GM18517 (cell line): ENCODE measurements around the gene PHETA1.

Source experiments
- ATAC-seq: cut with Tn5 transposase; IDR thresholded peaks from one replicate; pipeline ENCODE4 v1.9.1; 2021; ENCODE audit warnings: mild to moderate bottlenecking, moderate library complexity; ENCODE audit not compliant: unreplicated experiment

The PHETA1 gene, protein sequence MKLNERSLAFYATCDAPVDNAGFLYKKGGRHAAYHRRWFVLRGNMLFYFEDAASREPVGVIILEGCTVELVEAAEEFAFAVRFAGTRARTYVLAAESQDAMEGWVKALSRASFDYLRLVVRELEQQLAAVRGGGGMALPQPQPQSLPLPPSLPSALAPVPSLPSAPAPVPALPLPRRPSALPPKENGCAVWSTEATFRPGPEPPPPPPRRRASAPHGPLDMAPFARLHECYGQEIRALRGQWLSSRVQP

GRCh38 chr12:111368788-111369495 is at the start of gene PHETA1:
TSS of gene PHETA1 (minus strand) at chr12:111369095. CDS start at chr12:111363427, 5,668 bp downstream.
- no peak for ATAC-seq

DNA sequence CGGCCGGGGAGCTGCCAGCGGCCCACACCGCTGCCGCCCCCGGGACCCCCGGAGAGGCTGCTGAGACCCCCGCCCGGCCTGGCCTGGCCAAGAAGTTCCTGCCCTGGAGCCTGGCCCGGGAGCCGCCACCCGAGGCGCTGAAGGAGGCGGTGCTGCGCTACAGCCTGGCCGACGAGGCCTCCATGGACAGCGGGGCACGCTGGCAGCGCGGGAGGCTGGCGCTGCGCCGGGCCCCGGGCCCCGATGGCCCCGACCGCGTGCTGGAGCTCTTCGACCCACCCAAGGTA is 49.6 kb upstream of the PHETA1 start:
- no peak for ATAC-seq

DNA sequence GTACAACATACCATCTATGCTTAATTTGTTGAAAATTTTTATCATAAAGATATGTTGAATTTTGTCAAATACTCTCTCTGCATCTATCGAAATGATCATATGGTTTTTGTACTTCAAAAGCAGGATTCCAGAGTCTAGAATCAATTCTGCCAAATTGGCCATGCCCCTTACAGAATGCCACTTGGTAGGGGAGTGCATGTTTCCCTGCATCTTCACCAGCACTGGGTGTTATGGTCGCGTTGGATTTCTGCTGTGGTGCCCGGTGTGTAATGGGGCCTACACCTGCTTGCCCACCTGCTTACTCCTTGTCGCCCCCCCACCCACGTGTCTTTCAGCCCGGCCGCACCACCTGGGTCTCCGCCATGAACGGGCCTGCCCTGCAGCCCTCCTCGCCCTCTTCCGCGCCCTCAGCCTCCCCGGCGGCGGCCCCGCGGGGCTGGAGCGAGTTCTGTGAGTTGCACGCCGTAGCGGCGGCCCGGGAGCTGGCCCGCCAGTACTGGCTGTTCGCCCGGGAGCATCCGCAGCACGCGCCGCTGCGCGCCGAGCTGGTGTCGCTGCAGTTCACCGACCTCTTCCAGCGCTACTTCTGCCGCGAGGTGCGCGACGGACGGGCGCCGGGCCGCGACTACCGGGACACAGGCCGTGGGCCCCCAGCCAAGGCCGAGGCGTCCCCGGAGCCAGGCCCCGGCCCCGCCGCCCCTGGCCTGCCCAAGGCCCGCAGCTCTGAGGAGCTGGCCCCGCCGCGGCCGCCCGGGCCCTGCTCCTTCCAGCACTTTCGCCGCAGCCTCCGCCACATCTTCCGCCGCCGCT is 49.1 kb upstream of the PHETA1 start:
- ATAC-seq = no peak

DNA sequence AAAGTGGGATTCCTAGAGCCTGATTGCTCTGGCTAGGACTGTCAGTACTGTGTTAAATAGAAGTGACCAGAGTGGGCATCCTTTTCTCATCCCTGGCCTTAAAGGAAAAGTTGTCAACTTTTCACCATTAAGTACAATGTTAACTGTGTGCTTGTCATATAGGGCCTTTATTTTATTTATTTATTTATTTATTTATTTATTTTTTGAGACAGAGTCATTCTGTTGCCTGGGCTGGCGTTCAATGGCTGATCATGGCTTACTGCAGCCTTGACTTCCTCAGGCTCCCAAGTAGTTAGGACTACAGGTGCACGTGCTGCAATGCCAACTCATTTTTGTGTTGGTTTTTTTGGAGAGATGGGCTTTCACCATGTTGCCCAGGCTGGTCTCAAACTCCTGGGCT is 48.4 kb upstream of the PHETA1 start:
- ATAC-seq = no peak

DNA sequence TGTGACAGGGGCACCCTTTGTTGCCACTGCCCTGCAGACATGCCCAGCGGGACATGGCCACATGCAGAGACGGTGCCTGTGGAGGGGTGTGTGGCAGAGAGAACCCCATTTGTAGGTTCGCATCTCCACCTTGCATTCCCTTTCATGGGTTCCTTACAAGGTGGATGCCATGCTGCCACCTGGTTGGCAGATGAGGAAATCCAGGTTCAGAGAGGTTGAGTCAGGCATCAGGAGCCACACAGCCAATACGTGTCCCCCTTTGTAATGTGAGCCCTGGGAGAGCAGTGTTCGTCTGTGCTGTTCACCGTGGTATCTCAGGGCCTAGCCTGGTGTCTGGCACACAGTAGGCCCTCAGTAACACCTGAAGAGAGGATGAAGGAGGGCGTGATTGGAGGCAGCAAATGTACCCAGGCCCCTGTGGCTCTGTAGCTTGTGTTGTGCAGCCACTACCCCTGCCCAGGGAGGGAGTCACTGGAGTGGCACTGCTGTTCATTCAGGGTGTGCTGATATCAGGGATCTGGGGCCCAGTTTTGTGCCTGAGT is 45.9 kb upstream of the PHETA1 start:
- ATAC-seq = no peak

DNA sequence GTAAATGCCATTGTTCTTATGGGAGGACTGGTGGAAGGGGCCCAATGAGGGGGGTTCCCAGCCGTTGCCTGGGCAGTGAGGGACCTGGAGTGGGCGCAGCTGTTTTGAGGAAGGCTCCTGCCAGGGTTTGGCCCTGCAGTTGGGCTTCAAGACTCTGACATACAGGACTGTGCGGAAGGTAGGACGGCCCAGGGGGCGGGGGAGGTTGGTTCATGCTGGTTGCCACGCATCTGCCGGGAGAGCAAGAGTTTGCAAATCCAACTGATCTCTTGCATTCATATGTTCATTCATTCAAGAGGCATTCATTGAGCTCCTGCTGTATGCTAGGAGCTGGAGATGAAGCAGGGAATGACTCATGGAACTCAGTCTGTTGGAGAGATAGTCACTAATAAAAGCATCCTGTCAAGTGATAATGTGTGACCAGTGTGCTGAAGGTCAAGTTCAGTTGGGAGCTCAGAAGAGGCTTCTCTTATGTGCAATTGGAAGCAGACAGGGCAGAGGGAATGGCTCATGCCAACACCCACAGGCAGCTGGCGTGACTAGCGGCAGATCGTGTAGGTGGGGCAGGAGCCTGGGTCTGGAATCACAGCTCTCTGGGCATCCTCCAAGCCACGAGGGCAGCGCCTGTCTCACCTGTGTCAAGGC is 44.7 kb upstream of the PHETA1 start:
- ATAC-seq = no peak

DNA sequence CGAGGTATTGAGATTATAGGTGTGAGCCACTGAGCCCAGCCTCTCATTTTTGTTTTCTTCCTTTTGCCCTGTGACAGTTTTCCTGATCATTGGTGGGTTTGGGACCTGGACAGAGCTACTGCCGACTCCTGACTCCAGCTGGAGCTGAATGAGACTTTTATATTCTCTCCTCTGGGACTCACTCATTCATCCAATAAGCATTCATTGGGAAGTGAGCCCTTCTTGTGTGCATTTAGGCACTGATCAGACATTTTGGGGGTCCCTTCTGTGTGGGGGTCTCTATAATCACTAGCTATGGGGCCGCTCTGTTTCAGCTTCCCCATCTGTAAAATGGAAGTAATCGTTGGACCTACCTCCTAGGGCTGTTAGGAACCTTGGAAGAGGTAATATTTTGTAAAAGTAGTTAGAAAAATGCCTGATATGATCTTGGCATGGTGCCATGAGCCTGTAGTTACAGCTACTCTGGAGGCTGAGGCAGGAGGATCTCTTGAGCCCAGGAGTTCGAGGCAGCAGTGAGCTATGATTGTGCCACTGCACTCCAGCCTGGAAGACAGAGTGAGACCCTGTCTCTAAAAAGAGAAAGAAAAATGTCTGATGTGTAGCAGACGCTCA is 44.0 kb upstream of the PHETA1 start:
- no peak for ATAC-seq

DNA sequence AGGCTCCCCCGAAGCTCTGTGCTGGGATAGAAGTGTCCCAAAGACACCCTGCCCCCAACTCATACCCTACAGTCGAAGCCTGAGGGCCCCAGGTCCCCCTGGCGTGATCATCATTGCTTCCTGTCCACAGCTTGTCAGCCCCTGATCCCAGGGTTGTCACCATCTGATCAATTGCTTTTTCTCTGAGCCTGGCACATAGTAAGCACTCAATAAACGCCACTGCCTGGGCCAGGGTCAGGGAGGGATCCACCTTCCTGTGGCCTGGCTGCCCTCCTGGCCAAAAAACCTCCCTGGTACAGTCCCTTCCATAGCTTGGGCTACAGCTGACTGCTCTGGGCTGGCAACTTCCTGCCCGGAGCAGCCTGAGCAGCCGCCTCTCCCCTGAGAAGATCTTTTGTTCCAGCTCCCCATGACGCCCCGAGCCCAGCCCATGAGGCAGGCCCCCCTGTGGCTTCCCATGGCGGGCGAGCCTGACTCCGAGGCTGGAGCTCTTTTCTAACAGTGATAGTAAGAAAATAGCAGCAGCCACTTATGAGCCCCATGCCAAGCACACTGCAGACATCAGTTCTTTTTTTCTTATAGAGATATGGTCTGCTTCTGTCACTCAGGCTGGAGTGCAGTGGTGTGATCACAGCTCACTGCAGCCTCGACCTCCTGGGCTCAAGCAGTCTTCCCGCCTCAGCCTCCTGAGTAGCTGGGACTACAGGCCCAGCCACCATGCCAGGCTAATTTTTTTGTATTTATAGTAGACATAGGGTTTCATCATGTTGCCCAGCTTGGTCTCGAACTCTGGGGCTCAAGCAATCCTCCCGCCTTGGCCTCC is 43.3 kb upstream of the PHETA1 start:
- ATAC-seq = no peak

DNA sequence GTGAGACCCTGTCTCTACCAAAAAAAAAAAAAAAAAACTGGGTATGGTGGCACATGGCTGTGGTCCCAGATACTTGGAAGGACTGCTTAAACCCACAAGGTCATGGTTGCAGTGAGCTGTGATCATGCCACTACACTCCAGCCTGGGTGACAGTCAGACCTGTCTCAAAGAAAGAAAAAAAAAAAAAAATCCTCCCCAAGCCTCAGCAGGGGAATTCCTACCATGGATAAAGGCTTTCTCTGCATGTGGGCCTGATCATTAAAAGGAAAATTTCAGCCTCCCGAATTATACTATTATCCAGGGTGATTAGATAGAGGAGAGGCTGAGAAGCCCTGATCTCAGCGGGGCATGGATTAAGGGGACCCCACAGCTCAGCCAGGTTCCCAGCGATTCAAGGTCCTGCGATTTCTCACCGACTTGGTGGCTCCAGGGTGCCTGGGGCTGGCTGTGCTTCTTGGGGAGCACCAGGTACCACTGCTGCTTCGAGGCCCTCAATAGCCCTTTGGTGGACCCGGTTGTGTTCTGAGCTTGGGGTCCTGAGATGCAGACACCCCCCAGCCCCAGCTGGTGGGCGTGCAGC is 42.4 kb upstream of the PHETA1 start:
- no peak for ATAC-seq

GRCh38 chr12:111410431-111411184 is 41.7 kb upstream of the PHETA1 start:
- ATAC-seq = no peak

GRCh38 chr12:111409780-111410430 is 41.0 kb upstream of the PHETA1 start:
- ATAC-seq = no peak

DNA sequence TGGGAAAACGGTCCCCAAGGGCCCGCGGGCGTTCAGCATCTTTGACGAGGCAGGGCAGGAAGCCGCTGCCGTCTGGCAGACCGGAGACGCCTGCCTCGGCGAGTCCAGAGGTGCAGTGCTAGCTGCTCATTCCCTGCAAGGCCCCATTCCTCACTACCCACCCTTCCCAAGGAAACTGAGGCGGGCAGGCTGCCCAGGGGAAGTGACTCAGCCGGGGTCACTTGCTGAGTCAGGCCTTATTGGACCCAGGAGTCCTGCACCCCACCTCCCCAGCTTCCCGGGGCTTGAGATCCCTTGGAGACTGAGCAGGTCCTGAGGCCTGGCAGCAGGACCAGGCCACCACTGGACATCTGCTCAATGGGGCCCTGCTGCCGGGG is 40.5 kb upstream of the PHETA1 start:
- no peak for ATAC-seq

DNA sequence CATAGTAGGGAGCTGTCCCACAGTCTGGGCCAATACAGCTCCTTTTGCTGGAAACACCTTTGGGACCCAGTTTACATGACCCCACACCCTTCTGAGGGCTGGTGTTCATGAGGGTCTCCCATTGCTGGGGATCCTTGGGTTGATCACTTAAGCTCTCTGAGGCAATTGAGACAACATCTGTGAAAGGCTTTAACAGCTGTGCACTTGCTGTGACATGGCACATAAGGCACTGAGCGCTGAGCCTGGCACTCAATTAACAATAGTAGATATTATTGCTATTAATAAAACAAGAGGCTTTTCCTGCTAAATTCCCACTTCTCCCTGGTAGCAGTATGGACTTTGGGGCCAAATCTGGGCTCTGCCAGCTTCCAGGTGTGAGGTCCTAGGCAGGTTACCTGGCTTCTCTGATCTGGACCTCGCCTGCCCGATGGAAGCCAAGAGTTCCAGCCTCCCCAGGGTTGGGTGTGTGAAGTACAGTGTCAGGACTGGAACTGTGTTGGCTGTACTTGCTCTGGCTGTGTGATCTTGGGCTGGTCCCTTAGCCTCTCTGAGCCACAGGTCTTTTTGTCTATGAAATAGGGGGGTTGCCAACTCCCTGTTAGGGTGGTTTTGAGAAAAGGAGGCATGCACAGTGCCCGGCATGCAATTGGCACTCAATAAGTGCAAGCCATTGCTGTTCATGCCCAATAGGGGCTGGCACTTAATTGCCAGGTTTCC is 39.9 kb upstream of the PHETA1 start:
- no peak for ATAC-seq

- no peak for ATAC-seq
Observed at GRCh38 chr12:111408116-111408440, 39.2 kb upstream of the PHETA1 start.

- ATAC-seq = no peak
Observed at GRCh38 chr12:111407377-111408115, 38.7 kb upstream of the PHETA1 start.

GRCh38 chr12:111406474-111407376 is 37.8 kb upstream of the PHETA1 start:
- no peak for ATAC-seq
